GM18951 (cell line): ENCODE measurements around the gene ECHDC3.
"Not testable (repeated sequence)": the region's sequence is repeated elsewhere in the genome, so short reads cannot be mapped to it uniquely, and the experiment has no call there.

Source experiments
- POLR2A ChIP-seq: IDR thresholded peaks from 4 replicates; pipeline ENCODE4 v1.6.1; 2011; ENCODE audit warnings: mild to moderate bottlenecking; ENCODE audit not compliant: insufficient read length, insufficient read depth; ENCODE audit errors: extremely low read depth
- in situ Hi-C: fragments of 300-500 bp; cut with MboI; formaldehyde crosslinking; loops from one replicate; pipeline ENCODE4 v1.12.0; 2022; ENCODE audit warnings: low sequenced_read_pairs, mixed read lengths, inconsistent platforms; ENCODE audit not compliant: unreplicated experiment

Gene ECHDC3

GRCh38 chr10:11723359-11723758 lies 18.8 kb upstream of the ECHDC3 start:
- TF ChIP-seq POLR2A, result no peak
- in situ Hi-C loops, result loop anchor here (5.0 to 10.0 kb wide), 2 partner anchors 119 to 206 kb away; no protein-coding TSS in a partner anchor

- TF ChIP-seq POLR2A, result no peak
- in situ Hi-C loops, result loop anchor here (5.0 to 10.0 kb wide), 2 partner anchors 120 to 208 kb away; no protein-coding TSS in a partner anchor
These were observed 17.0 kb upstream of the ECHDC3 start for GRCh38 chr10:11724938-11725776.

GRCh38 chr10:11725912-11726311 lies 16.3 kb upstream of the ECHDC3 start:
- in situ Hi-C loops, result loop anchor here (10.0 kb wide), 1 partner anchor 121 kb away; no protein-coding TSS in a partner anchor
- TF ChIP-seq POLR2A, result no peak

GRCh38 chr10:11727563-11727962 lies 14.6 kb upstream of the ECHDC3 start:
- no peak for TF ChIP-seq POLR2A
- in situ Hi-C loops, result loop anchor here (10.0 kb wide), 1 partner anchor 123 kb away; no protein-coding TSS in a partner anchor

GRCh38 chr10:11728353-11728752 lies 13.8 kb upstream of the ECHDC3 start:
- no peak for TF ChIP-seq POLR2A
- in situ Hi-C loops, result loop anchor here (10.0 kb wide), 1 partner anchor 124 kb away; no protein-coding TSS in a partner anchor

GRCh38 chr10:11729790-11730315 lies 12.3 kb upstream of the ECHDC3 start:
- TF ChIP-seq POLR2A, result no peak
- in situ Hi-C loops, result loop anchor here (10.0 kb wide), 1 partner anchor 125 kb away; no protein-coding TSS in a partner anchor

- in situ Hi-C loops, result no loop called here
- TF ChIP-seq POLR2A, result no peak
These were observed 11.4 kb upstream of the ECHDC3 start for GRCh38 chr10:11730779-11731178.

- in situ Hi-C loops, result not testable (repeated sequence)
These were observed 5.4 kb upstream of the ECHDC3 start for GRCh38 chr10:11736767-11737166.

GRCh38 chr10:11737258-11738032 lies 4.7 kb upstream of the ECHDC3 start:
- in situ Hi-C loops, result not testable (repeated sequence)

- no peak for TF ChIP-seq POLR2A
- in situ Hi-C loops, result no loop called here
These were observed 1.3 kb upstream of the ECHDC3 start for GRCh38 chr10:11740907-11741306.

GRCh38 chr10:11741608-11742007 lies 574 bp upstream of the ECHDC3 start:
- in situ Hi-C loops, result no loop called here
- TF ChIP-seq POLR2A, result no peak

GRCh38 chr10:11742779-11743298 lies 657 bp downstream of the ECHDC3 start:
- in situ Hi-C loops, result no loop called here
- no peak for TF ChIP-seq POLR2A

GRCh38 chr10:11743461-11744338 lies 1.5 kb downstream of the ECHDC3 start:
- no peak for TF ChIP-seq POLR2A
- in situ Hi-C loops, result no loop called here
